H9 (cell line): ENCODE measurements around the gene FBXO11. TPM values are rescaled to one million over a fixed set of nuclear protein-coding genes. Genes with fewer than 3 reads are reported as not detected.

Source experiments
- DNase-seq: peaks from one replicate; pipeline ENCODE4 v3.0.0-alpha.2; 2017
- H2AFZ ChIP-seq: one replicate; pipeline ENCODE4 v1.6.1; 2013; ENCODE audit warnings: mild to moderate bottlenecking, low read length, control low read depth, moderate library complexity
- H2AK5ac ChIP-seq: 2 replicates; pipeline ENCODE4 v1.6.1; 2013; ENCODE audit warnings: low read length, control low read depth, mixed read lengths; ENCODE audit not compliant: insufficient read length
- H2BK120ac ChIP-seq: one replicate; pipeline ENCODE4 v1.6.1; 2013; ENCODE audit warnings: low read depth, mild to moderate bottlenecking, low read length, control low read depth, inconsistent platforms; ENCODE audit not compliant: poor library complexity, severe bottlenecking
- H2BK12ac ChIP-seq: 2 replicates; pipeline ENCODE4 v1.6.1; 2013; ENCODE audit warnings: low read length, control low read depth, mixed read lengths, low read depth; ENCODE audit not compliant: insufficient read length
- H2BK15ac ChIP-seq: 2 replicates; pipeline ENCODE4 v1.6.1; 2013; ENCODE audit warnings: low read depth, low read length, control low read depth
- H2BK20ac ChIP-seq: one replicate; pipeline ENCODE4 v1.6.1; 2013; ENCODE audit warnings: low read depth, mild to moderate bottlenecking, low read length, control low read depth, inconsistent platforms; ENCODE audit not compliant: poor library complexity, severe bottlenecking
- H2BK5ac ChIP-seq: 2 replicates; pipeline ENCODE4 v1.6.1; 2013; ENCODE audit warnings: low read length, control low read depth, mixed read lengths; ENCODE audit not compliant: insufficient read length
- H3K14ac ChIP-seq: 2 replicates; pipeline ENCODE4 v1.6.1; 2013; ENCODE audit warnings: low read length, control low read depth; ENCODE audit not compliant: insufficient read depth
- H3K18ac ChIP-seq: 2 replicates; pipeline ENCODE4 v1.6.1; 2013; ENCODE audit warnings: low read depth, mild to moderate bottlenecking, mixed read lengths, low read length, control low read depth; ENCODE audit not compliant: insufficient read length
- H3K23ac ChIP-seq: 2 replicates; pipeline ENCODE4 v1.6.1; 2013; ENCODE audit warnings: low read length, control low read depth, mixed read lengths, low read depth; ENCODE audit not compliant: insufficient read length
- H3K23me2 ChIP-seq: 2 replicates; pipeline ENCODE4 v1.6.1; 2013; ENCODE audit warnings: low read depth, mild to moderate bottlenecking, mixed read lengths, low read length, control low read depth; ENCODE audit not compliant: insufficient read length, poor library complexity, severe bottlenecking
- H3K27ac ChIP-seq: 2 replicates; pipeline ENCODE4 v1.5.1; 2013; ENCODE audit warnings: low read length, control low read depth, mixed read lengths, low read depth; ENCODE audit not compliant: insufficient read length
- H3K27me3 ChIP-seq: 2 replicates; pipeline ENCODE4 v1.6.1; 2013; ENCODE audit warnings: low read length, control low read depth, inconsistent platforms; ENCODE audit not compliant: insufficient read depth
- H3K4ac ChIP-seq: 2 replicates; pipeline ENCODE4 v1.6.1; 2013; ENCODE audit warnings: low read depth, mild to moderate bottlenecking, control low read depth, inconsistent platforms, low read length, moderate library complexity
- H3K4me1 ChIP-seq: 2 replicates; pipeline ENCODE4 v1.6.1; 2013; ENCODE audit warnings: low read length, control low read depth, inconsistent platforms; ENCODE audit not compliant: insufficient read depth
- H3K4me2 ChIP-seq: 2 replicates; pipeline ENCODE4 v1.6.1; 2013; ENCODE audit warnings: low read length, control low read depth, mixed read lengths; ENCODE audit not compliant: insufficient read length, insufficient read depth
- H3K56ac ChIP-seq: 2 replicates; pipeline ENCODE4 v1.6.1; 2013; ENCODE audit warnings: low read depth, mild to moderate bottlenecking, mixed read lengths, low read length, control low read depth; ENCODE audit not compliant: insufficient read length
- H3K79me1 ChIP-seq: 2 replicates; pipeline ENCODE4 v1.6.1; 2013; ENCODE audit warnings: low read depth, mild to moderate bottlenecking, moderate library complexity, low read length, control low read depth, inconsistent platforms; ENCODE audit not compliant: insufficient read depth, poor library complexity, severe bottlenecking
- H3K79me2 ChIP-seq: 2 replicates; pipeline ENCODE4 v1.6.1; 2013; ENCODE audit warnings: low read length, control low read depth, inconsistent platforms; ENCODE audit not compliant: insufficient read depth
- H3K9ac ChIP-seq: 2 replicates; pipeline ENCODE4 v1.6.1; 2013; ENCODE audit warnings: low read length, control low read depth, mixed read lengths; ENCODE audit not compliant: insufficient read length; ENCODE audit errors: extremely low read depth
- H3K9me3 ChIP-seq: one replicate; pipeline ENCODE4 v1.6.1; 2013; ENCODE audit warnings: low read depth, low read length, inconsistent platforms; ENCODE audit not compliant: control insufficient read depth
- H3T11ph ChIP-seq: one replicate; pipeline ENCODE4 v1.6.1; 2013; ENCODE audit warnings: mild to moderate bottlenecking, low read length, control low read depth, inconsistent platforms
- H4K20me1 ChIP-seq: one replicate; pipeline ENCODE4 v1.6.1; 2013; ENCODE audit not compliant: control insufficient read depth, insufficient read length, insufficient read depth
- H4K5ac ChIP-seq: 2 replicates; pipeline ENCODE4 v1.6.1; 2013; ENCODE audit warnings: low read depth, mild to moderate bottlenecking, mixed read lengths, low read length, control low read depth; ENCODE audit not compliant: insufficient read length
- H4K8ac ChIP-seq: replicated peaks from 2 replicates; pipeline ENCODE4 v1.6.1; 2013; ENCODE audit warnings: low read length, control low read depth, mixed read lengths, low read depth; ENCODE audit not compliant: insufficient read length
- H4K91ac ChIP-seq: 2 replicates; pipeline ENCODE4 v1.6.1; 2013; ENCODE audit warnings: low read depth, mild to moderate bottlenecking, moderate library complexity, mixed read lengths, low read length, control low read depth; ENCODE audit not compliant: insufficient read length
- H3K27ac Mint-ChIP-seq, 3 experiments: 2 replicates in 2 of 3; 3 replicates in 1 of 3; pipeline ENCODE4 v1.8.0; 2020 to 2021; ENCODE audit warnings: mixed read lengths in 3 of 3, mild to moderate bottlenecking in 1 of 3, moderate library complexity in 1 of 3
- H3K27me3 Mint-ChIP-seq: 2 replicates; pipeline ENCODE4 v1.8.0; 2021; ENCODE audit warnings: low read depth, mild to moderate bottlenecking, moderate library complexity, mixed read lengths
- H3K36me3 Mint-ChIP-seq, 3 experiments: 2 replicates in 2 of 3; 3 replicates in 1 of 3; pipeline ENCODE4 v1.8.0; 2020 to 2021; ENCODE audit warnings: low read depth in 3 of 3, mixed read lengths in 3 of 3; ENCODE audit not compliant: insufficient read depth in 1 of 3
- H3K4me1 Mint-ChIP-seq, 2 experiments: 2 replicates each; pipeline ENCODE4 v1.8.0; 2020; ENCODE audit warnings: mixed read lengths in 2 of 2
- H3K4me3 Mint-ChIP-seq, 2 experiments: 2 replicates in 1 of 2; 3 replicates in 1 of 2; pipeline ENCODE4 v1.8.0; 2020 to 2021; ENCODE audit warnings: mild to moderate bottlenecking in 2 of 2, mixed read lengths in 2 of 2, moderate library complexity in 1 of 2
- H3K9me3 Mint-ChIP-seq, 2 experiments: 2 replicates in 1 of 2; 3 replicates in 1 of 2; pipeline ENCODE4 v1.8.0; 2020; ENCODE audit warnings: mild to moderate bottlenecking in 2 of 2, mixed read lengths in 2 of 2, moderate library complexity in 1 of 2
- CTCF ChIP-seq: fragments of 200-600 bp; sonication (generic); conservative IDR thresholded peaks from 3 replicates; pipeline ENCODE4 v1.8.0; 2021; ENCODE audit warnings: antibody characterized with exemption, mild to moderate bottlenecking
- WGBS: extraction: QIAGEN DNeasy Blood & Tissue Kit; methylation state at CpG from one replicate; pipeline ENCODE4 v1.1.7; 2013; ENCODE audit warnings: missing lambda C conversion rate, low lambda C conversion rate, mixed read lengths; ENCODE audit not compliant: insufficient read length; ENCODE audit errors: extremely low coverage; 5-methylcytosine and 5-hydroxymethylcytosine counted together
- total RNA-seq: library from RNA; stranded (reverse); gene quantifications from 2 replicates; pipeline ENCODE4 v1.2.1, GENCODE V29; 2021

Gene FBXO11
- total RNA-seq, 1 experiment from 2014 or later: 68.8 TPM

GRCh38 chr2:47769318-47769717, 137.0 kb downstream of the FBXO11 start:
- Histone ChIP-seq H3K23me2 (no peaks in the 10 kb centered on the region), H3K4ac (no peak overlapping the region), H3K14ac (no peak overlapping the region), H2BK12ac (no peak overlapping the region), H4K5ac (no peak overlapping the region), H4K91ac (no peak overlapping the region), H3K9me3 (no peaks in the 10 kb centered on the region), H2BK120ac (no peak overlapping the region), H4K20me1 (no peaks in the 10 kb centered on the region), H3K4me2 (no peak overlapping the region), H3K27ac (no peak overlapping the region), H2AFZ (no peak overlapping the region), H3K23ac (no peak overlapping the region), H3K9ac (no peak overlapping the region), H2AK5ac (no peak overlapping the region), H3K18ac (no peak overlapping the region), H3T11ph (peak overlapping the region; percentile 45), H3K27me3 (no peaks in the 10 kb centered on the region), H3K4me1 (no peaks in the 10 kb centered on the region), H2BK15ac (no peak overlapping the region), H3K79me1 (no peaks in the 10 kb centered on the region), H3K79me2 (no peaks in the 10 kb centered on the region), H2BK5ac (no peak overlapping the region), H4K8ac (no peak overlapping the region), H3K56ac (no peak overlapping the region), H2BK20ac (no peak overlapping the region)
- peaks cover 15 to 17% of the 10 kb centered on the region in 2 experiments for H3K4me1 Mint-ChIP-seq
- H3K36me3 Mint-ChIP-seq: peaks cover 0 to 10% (median 5%) of the 10 kb centered on the region in 3 experiments; a peak in 4 of 7 replicates
- H3K4me3 Mint-ChIP-seq: no peak overlapping the region
- DNase-seq: no peak
- no peak overlapping the region for H3K27ac Mint-ChIP-seq
- H3K27me3 Mint-ChIP-seq: no peaks in the 10 kb centered on the region; the same call in 1 of the 2 replicates
- H3K9me3 Mint-ChIP-seq: peaks cover 0 to 6% of the 10 kb centered on the region in 2 experiments; a peak in 2 of 5 replicates
- no peak for TF ChIP-seq CTCF
- WGBS: no CpG with 5 or more reads among the region's 9 CpGs
